ENCODE measurements around the gene NSUN6.

- TF ChIP-seq GATA2 (IDR thresholded peaks at IDR 0.05; ENCODE audit: low read depth, low read length): no peak
- TF ChIP-seq GATA3 (IDR thresholded peaks at IDR 0.05; ENCODE audit: low read depth, low read length): no peak
These were observed 38.1 kb upstream of the NSUN6 start for GRCh38 chr10:18689498-18689897.
